Measurements from ENCODE around the gene ULK4. TPM values are rescaled to one million over a fixed set of nuclear protein-coding genes. Genes with fewer than 3 reads are reported as not detected.

The ULK4 gene
- total RNA-seq, 3 donors from 2014 or later, result 7.2 to 10.1 (median 9.5) TPM

DNA sequence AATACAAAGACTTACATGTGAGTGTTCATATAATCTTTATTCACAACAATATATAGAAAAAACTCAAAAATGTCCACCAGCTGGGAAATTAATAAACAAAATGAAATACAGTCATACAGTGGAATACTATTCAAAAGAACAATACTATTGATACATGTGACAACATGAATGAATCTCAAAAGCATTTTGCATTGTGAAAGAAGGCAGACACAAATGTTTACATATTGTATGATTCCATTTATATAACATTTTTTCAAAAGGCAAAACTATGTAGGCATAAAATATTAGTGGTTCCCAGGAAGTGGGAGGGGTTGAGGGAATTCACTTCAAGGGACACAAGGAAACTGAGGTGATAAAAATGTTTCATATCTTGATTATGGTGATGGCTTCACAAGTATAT lies 459.4 kb downstream of the ULK4 start:
- DNase-seq (no peak), ATAC-seq (no peak)
- intact Hi-C loops (cut with DNase I, micrococcal nuclease), result no loop called here
- H3K36me3 ChIP-seq (ENCODE audit: low read depth), result no peaks in the 10 kb centered on the region
- H3K4me1 ChIP-seq (ENCODE audit: low read depth), result no peaks in the 10 kb centered on the region
- no peaks in the 10 kb centered on the region for H3K9me3 ChIP-seq
- no peak overlapping the region for H3K4me3 ChIP-seq
- TF ChIP-seq, protein P1, sequence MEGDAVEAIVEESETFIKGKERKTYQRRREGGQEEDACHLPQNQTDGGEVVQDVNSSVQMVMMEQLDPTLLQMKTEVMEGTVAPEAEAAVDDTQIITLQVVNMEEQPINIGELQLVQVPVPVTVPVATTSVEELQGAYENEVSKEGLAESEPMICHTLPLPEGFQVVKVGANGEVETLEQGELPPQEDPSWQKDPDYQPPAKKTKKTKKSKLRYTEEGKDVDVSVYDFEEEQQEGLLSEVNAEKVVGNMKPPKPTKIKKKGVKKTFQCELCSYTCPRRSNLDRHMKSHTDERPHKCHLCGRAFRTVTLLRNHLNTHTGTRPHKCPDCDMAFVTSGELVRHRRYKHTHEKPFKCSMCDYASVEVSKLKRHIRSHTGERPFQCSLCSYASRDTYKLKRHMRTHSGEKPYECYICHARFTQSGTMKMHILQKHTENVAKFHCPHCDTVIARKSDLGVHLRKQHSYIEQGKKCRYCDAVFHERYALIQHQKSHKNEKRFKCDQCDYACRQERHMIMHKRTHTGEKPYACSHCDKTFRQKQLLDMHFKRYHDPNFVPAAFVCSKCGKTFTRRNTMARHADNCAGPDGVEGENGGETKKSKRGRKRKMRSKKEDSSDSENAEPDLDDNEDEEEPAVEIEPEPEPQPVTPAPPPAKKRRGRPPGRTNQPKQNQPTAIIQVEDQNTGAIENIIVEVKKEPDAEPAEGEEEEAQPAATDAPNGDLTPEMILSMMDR (IDR thresholded peaks at IDR 0.05), result no peak

DNA sequence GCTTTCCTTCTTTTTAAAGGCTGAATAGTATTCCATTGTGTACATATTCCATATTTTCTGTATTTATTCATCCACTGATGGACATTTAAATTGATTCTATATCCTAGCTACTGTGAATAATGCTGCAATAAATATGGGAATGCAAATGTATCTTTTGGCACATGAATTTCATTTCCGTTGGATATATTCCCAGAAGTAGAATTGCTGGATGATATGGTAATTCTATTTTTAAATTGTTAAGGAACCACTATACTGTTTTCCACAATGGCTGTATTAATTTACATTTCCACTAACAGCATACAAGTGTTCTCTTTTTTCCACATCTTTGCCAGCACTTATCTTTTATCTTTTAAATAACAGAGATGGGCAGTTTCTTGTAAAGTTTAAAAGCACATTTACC lies 459.9 kb downstream of the ULK4 start:
- no peak for DNase-seq
- Histone ChIP-seq H3K4me1 (ENCODE audit: low read depth) (no peaks in the 10 kb centered on the region), H3K4me3 (no peak overlapping the region), H3K9me3 (no peaks in the 10 kb centered on the region), H3K36me3 (ENCODE audit: low read depth) (no peaks in the 10 kb centered on the region)
- TF ChIP-seq, protein P1 (IDR thresholded peaks at IDR 0.05), result no peak
- intact Hi-C loops (cut with DNase I, micrococcal nuclease), result no loop called here
- ATAC-seq, result no peak

DNA sequence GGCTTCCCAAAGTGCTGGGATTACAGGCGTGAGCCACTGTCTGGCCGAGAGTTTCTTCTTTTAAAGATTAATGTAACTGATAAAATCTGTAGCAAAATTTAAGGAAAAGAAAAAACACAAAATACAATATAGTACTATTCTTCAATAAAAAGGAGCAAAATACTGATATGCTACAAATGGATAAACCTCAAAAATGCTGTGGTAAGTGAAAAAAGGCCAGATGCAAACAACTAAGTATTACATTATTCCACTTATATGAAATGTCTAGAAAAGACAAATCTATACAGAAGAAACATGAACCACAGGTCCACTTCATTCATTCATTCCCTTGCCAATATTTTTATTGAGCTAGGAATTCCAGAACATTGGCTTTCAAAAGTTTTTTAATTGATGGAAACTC lies 463.1 kb downstream of the ULK4 start:
- no peaks in the 10 kb centered on the region for H3K36me3 ChIP-seq (ENCODE audit: low read depth)
- TF ChIP-seq, protein P1 (IDR thresholded peaks at IDR 0.05), result no peak
- intact Hi-C loops (cut with DNase I, micrococcal nuclease), result no loop called here
- ATAC-seq (no peak), DNase-seq (no peak)
- H3K9me3 ChIP-seq, result no peaks in the 10 kb centered on the region
- H3K4me3 ChIP-seq, result no peak overlapping the region
- H3K4me1 ChIP-seq (ENCODE audit: low read depth), result no peaks in the 10 kb centered on the region

DNA sequence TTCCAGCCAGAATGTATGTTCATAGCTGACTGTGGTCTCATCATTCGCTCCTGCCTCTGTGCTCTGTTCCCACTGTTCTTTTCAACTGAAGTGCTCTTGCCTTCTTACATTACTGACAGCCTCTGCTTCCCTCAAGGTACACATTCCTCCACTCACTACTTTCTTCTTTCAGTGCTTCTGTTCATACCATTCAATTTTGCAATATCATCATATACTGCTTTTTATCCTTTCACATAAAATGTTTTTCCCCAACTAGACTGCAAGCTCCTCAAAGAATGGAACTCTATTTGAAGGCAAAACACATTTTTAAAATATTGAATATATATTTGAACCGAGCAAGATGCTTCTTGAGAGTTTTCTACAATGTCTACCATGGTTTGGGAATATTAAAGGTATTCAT lies 471.5 kb downstream of the ULK4 start:
- TF ChIP-seq, protein P1 (IDR thresholded peaks at IDR 0.05), result no peak
- Histone ChIP-seq H3K9me3 (no peaks in the 10 kb centered on the region), H3K36me3 (ENCODE audit: low read depth) (no peaks in the 10 kb centered on the region), H3K4me1 (ENCODE audit: low read depth) (no peaks in the 10 kb centered on the region), H3K4me3 (no peak overlapping the region)
- ATAC-seq, result no peak
- intact Hi-C loops (cut with DNase I, micrococcal nuclease), result no loop called here
- no peak for DNase-seq

DNA sequence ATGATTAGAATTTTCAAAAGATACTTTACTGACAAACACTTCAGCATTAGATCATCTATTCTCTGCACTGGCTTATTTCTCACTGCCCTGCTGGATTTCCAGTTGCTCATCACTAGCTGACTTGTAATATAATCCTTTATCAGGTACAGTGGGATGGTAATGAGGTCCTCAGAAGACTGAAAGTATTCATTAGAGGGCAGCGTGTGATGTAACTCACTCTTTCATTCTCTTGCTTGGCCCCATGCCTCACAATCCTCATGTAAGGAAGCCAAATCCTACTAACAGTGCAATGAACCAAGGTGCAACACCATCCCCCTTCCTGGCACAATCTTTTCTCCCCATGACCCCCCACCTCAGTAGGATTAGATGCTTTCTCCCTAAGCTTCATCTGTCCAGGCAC lies 472.7 kb downstream of the ULK4 start:
- intact Hi-C loops (cut with DNase I, micrococcal nuclease), result no loop called here
- no peak for ATAC-seq
- Histone ChIP-seq H3K4me1 (ENCODE audit: low read depth) (no peaks in the 10 kb centered on the region), H3K4me3 (no peak overlapping the region), H3K9me3 (no peaks in the 10 kb centered on the region), H3K36me3 (ENCODE audit: low read depth) (no peaks in the 10 kb centered on the region)
- TF ChIP-seq, protein P1 (IDR thresholded peaks at IDR 0.05), result no peak
- no peak for DNase-seq

DNA sequence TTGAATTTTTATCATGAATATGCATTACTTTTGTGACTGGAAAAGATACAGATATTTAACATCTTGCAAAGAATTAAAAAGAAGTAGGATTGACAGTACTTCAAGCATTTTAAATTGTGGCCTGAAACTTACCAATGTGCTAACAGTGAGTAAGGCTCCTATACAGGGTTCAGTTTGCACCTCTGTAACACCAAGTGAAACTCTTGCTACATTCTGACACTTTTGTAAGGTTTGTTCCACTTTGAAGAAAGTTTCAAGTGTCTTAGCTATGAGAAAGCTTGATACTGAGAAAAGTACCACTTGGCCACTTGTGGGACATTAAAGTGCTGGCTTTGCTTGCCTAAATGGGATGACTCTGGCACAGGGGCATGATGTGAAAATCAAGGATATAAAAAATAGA lies 473.4 kb downstream of the ULK4 start:
- TF ChIP-seq, protein P1 (IDR thresholded peaks at IDR 0.05), result no peak
- Histone ChIP-seq H3K4me3 (no peak overlapping the region), H3K4me1 (ENCODE audit: low read depth) (no peaks in the 10 kb centered on the region), H3K9me3 (no peaks in the 10 kb centered on the region), H3K36me3 (ENCODE audit: low read depth) (no peaks in the 10 kb centered on the region)
- ATAC-seq, result no peak
- DNase-seq, result no peak
- intact Hi-C loops (cut with DNase I, micrococcal nuclease), result no loop called here
